Measurements from ENCODE around the gene PAXX.
A peak's percentile ranks its signal among the peaks of the same experiment; 100 is the strongest.
"Not testable (repeated sequence)": the region's sequence is repeated elsewhere in the genome, so short reads cannot be mapped to it uniquely, and the experiment has no call there.

PAXX gene

GRCh38 chr9:137019891-137020683 lies 27.9 kb downstream of the PAXX start:
- DNase-seq = no peak

GRCh38 chr9:137020771-137021567 lies 28.7 kb downstream of the PAXX start:
- DNase-seq = no peak

- no peak for DNase-seq
Measured at GRCh38 chr9:137021568-137021978, 29.4 kb downstream of the PAXX start.

- DNase-seq = peak; percentile 88
Measured at GRCh38 chr9:137021979-137022661, 29.9 kb downstream of the PAXX start.

- DNase-seq = no peak
Measured at GRCh38 chr9:137022662-137023008, 30.4 kb downstream of the PAXX start.

GRCh38 chr9:137023157-137023556 lies 30.9 kb downstream of the PAXX start:
- no peak for DNase-seq

- DNase-seq = no peak
Measured at GRCh38 chr9:137023583-137023991, 31.4 kb downstream of the PAXX start.

- DNase-seq = no peak
Measured at GRCh38 chr9:137025517-137025966, 33.3 kb downstream of the PAXX start.

- DNase-seq = no peak
Measured at GRCh38 chr9:137026384-137026783, 34.2 kb downstream of the PAXX start.

- no peak for DNase-seq
Measured at GRCh38 chr9:137026828-137027227, 34.6 kb downstream of the PAXX start.

- DNase-seq = no peak
Measured at GRCh38 chr9:137027369-137028262, 35.4 kb downstream of the PAXX start, which contains the start of gene ABCA2. Gene ABCA2, minus strand, starts transcription at chr9:137028237. Its CDS starts 97 bp downstream, at chr9:137028140.

GRCh38 chr9:137028263-137029057 lies 36.2 kb downstream of the PAXX start:
- peak; percentile 64 for DNase-seq

- DNase-seq = peak; percentile 70
Measured at GRCh38 chr9:137029058-137029936, 37.1 kb downstream of the PAXX start.

GRCh38 chr9:137030006-137030405 lies 37.8 kb downstream of the PAXX start:
- DNase-seq = no peak

GRCh38 chr9:137030538-137031527 lies 38.6 kb downstream of the PAXX start:
- DNase-seq = peak; percentile 25

GRCh38 chr9:137031904-137032640 lies 39.9 kb downstream of the PAXX start, which contains the start of gene FUT7:
Gene FUT7, minus strand, starts transcription at chr9:137032088. Its CDS starts 97 bp downstream, at chr9:137031991.
- DNase-seq = no peak

- DNase-seq = no peak
Measured at GRCh38 chr9:137032858-137033257, 40.6 kb downstream of the PAXX start.

- DNase-seq = not testable (repeated sequence)
Measured at GRCh38 chr9:137033481-137033880, 41.3 kb downstream of the PAXX start.
